HG03039 (cell line): ENCODE results near the gene NMRK2.
"Not testable (repeated sequence)": the region's sequence is repeated elsewhere in the genome, so short reads cannot be mapped to it uniquely, and the experiment has no call there.

Experiments
- ATAC-seq: cut with Tn5 transposase; IDR thresholded peaks from one replicate; pipeline ENCODE4 v1.9.1; 2021; ENCODE audit warnings: mild to moderate bottlenecking, moderate library complexity; ENCODE audit not compliant: unreplicated experiment

The NMRK2 gene

DNA sequence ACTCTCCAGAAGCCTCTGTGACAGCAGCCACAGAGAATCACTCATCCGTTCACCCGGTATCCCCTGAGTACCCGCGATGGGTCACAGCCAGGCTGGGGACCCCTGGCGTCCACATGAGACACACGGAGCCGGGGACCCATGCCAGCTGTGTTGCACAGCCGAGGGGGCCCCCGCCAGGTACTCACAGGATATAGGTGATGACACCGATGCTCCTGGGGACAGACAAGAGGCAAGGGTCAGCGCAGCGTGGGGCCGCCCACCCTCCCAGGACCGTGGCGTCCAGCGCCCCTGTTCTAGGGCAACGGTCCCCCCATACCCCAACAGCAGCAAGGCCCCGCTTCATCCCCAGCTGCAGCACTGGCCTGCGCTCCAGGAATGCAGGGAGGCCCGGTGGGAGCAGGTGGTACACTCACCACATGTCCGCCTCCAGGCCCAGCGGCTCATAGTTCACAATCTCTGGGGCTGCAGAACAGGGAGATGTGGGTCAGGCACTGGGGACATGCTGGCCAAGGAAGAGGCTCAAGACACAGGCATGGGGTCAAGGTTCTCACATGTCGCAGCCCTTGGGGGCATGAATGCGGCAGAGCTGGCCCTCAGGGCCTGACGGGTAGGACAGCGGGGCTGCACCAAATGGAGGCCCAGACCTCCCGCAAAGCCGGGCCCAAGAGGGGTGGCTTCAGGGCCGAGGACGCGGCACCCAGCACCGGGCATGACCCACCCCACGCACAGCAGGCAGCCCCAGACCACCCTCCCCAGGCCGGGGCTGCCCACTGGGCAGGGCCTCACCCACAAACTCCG, 30.8 kb downstream of the NMRK2 start:
- ATAC-seq: no peak

DNA sequence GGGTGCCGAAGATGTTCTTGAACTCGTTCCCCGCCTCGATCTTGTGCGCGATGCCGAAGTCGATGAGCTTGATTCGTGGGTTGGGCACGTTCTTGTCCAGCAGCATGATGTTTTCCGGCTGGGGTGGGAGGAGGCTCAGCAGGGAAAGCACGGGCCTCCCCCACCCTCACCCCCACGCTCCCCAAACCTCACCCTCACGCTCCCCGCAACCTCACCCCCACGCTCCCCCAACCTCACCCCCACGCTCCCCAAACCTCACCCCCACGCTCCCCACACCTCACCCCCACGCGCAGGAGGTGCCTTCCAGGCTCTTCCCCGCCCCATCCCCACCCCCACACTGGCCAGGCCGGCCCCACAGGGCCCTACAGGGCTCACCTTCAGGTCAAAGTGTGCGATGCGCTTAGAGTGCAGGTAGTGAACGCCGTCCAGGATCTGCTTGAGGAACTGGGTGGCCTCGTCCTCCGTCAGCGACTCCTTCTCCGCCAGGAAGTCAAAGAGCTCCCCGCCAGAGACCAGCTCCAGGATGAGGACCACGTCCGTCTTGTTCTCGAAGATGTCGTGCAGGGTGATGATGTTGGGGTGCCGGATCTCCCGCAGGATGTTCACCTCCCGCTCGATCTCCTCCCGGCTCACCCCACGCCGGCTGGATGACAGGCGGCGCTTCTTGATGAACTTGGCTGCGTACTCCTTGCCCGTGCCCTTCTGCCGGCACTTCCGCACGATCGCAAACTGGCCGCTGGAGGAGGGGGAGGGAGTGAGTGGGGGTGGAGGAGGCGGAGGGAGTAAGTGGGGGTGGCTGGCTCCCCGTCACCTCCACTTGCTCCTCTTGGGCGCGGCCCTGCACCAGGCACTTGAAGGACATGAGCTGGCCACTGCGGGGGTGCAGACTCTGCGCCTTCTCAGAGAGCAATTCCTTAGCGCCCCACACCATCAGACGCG, 31.7 kb downstream of the NMRK2 start:
- ATAC-seq: no peak

DNA sequence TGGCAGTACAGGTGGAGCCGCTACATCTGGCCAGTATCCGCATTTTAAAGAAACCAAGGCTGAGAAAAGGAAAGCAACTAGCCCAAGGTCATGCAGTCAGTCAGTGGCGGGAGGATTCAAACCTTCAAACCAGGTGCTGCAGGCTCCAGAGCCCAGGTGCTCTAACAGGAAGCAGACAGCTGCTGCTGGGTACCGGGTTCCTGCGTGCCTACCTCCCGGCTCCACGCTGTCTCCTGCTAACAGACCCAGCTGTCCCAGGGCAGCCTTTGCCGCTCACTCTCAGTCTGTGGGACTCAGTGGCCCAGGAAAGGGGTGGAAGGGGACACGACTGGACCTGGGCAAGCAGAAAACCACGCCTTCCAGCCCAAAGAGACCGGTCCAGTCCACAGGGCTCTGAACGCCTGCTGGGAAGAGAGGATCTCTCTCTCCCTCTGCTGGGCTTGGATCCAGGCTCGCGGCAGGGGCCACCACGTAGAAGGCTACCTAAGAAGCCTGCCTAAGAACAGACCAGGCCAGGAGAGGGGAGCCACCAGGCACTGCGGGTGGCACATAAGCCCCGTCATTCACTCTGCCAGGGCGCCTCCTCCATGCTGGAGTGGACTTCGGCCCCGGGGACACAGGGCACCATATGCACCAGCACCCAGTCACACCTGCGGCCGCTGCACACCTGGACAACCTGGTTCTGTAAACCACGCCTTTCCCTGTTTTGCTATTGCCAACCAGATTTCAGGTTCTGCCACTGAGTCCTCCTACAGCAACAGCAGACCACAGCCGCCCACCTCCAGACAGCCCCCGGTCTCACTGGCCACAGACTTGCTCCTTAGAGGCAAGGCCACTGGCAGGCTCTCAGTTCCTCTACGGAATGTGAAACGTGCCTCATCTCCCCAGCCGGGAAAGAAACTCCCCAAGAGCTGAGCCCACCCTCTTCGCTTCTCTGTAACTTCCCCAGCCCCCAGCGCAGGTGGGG, 33.5 kb downstream of the NMRK2 start:
- ATAC-seq: no peak

DNA sequence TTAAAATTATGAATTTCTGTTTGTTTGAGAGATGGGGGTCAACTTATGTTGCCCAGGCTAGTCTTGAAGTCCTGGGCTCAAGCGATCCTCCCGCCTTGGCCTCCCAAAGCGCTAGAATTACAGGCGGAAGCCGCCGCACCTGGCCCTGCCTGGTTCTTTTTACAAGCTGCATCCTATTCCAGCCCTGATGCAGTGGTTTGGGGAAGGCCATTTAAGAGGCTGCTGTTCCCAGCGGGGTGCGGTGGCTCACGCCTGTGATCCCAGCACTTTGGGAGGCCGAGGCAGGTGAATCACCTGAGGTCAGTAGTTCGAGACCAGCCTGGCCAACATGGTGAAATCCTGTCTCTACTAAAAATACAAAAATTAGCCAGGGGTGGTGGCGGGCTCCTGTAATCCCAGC, 35.1 kb downstream of the NMRK2 start:
- ATAC-seq: not testable (repeated sequence)

DNA sequence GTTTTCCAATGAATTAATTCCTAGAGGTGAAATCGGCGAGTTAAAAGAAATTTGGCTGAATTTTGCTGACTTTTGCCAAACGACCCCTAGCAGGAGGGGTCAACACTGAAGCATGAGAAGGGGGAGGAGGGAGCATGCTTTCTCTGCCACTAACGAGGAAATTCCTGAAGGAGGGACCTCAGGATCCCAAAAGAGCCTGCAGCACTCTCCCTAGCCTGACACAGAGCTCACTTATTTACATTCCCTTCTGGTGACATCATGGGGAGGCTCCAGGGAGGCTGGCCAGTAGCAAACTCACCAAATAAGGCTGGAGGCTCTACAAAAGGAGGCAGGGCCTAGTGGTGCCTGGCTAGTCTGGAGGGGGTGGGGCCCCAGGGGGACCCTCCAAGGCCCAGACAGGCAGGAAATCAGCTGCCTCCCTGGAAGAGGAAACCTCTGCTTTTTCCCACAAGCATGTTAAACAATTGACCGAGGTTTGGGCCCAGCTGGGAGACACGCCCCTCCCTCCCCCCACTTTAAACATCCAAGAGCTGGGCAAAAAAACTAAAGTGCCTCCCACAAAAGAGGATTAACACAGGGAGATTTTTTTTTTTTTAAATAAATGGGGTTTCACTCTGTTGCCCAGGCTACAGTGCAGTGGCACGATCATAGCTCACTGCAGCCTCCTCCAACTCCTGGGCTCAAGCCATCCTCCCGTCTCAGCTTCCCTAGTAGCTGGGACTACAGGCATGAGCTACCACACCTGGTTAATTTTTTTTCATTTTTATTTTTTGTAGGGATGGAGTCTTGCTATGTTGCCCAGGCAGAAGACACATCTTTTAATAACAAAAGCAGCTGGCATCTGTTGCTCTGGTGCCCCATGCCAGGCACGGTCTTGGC, 35.9 kb downstream of the NMRK2 start:
- no peak for ATAC-seq

DNA sequence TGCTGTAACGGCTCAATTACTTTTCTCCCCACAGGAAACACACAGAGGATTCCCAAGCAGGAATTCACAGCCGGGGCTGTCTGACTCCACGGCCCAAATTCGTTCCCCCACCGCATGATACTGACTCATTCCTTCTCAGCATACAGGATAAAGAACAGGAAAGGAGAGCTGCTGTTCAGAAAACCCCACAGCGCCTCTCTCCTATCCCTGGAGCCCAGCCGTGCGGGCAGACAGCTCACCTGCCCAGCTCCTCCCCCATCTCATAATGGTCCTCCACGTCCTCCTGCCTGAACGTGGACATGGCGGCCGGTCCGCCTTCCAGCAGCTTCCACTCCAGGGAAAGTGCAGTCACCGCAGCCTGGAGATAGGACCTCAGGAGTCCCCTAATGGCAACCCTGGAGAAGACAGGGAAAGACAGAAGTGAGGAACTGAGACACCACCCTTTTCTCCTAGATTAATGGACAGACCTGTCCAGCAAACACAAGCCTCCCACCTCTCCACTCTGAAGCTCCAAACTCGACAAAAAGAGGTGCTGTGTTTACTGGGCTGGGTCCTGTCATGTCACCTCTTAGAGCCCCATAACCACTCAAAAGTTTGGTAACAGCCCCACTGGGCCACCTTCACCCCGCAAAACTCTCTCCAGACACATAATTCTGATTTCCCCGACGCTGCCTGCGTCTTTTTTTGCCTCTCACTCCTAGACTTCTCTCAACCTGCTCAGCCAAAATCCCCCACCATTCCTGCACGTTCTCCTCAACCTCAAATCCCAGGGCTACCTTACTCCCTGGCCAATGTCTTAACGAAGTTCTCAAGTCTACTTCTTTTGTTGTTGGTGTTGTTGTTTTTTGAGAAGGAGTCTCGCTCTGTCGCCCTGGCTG, 36.8 kb downstream of the NMRK2 start:
- ATAC-seq: no peak

DNA sequence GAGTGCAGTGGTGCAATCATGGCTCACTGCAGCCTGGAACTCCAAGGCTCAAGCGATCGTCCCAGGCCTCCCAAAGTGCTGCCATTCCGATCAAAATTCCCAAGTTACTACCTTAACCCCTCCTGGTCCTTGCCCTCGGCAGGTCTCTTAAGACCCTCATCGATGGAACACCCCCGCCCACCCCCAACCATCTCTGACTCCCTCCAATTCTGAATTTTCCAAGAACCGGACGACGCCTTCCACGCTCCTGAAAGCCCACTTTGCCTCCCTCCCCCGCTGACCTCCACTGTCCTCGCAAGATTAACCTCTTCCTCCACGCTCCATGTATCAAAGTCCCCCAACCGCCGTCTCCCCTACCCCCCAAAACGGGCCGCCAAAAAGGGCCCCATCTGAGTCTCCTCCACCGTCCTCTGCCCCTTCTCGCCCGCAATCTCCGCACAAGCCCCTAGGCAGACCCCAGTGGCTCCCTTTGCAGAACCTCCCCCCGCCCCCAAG, 37.5 kb downstream of the NMRK2 start:
- no peak for ATAC-seq

DNA sequence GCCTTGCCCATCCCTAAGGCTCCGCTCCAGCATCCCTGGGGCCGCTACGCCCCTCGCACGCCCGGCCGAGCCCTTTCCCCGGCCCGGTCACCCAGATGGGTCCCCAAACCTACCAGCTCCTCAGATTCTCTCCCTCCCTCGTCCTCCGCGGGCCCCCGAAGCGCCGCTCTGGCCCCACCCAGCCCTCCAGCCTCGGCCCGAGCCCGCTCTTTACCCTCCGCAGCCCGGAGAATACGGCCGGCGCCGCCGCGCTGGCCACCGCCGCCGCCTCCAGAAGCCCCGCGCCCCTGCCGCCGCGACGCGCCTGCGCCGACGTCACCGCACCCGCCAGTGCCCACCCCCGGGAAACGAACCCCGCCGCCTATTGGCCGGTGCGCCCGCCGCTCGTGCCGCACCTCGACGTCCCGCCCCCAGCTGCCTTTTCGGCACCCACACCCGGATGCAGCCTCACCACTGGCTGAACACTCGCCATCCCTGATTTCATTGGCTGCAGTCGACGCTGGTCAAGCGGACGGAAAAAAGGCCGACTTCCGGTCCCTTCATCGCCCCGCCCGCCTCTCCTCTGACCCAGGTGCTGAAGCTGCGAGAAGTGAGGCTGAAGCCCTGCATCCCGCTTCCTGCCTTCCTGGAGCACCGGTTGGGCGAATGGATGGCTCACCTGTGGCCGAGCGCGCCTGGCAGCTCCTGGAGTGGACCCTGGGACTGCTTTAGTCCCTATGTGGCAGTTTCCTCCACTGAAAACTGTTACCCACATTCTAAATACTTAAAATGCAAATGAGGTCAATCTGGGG, 38.1 kb downstream of the NMRK2 start, which contains the start of gene DAPK3:
DAPK3 (minus strand) TSS at position 292 of the 791 bp plus-strand sequence. CDS start 1,364 bp downstream, outside the sequence.
- ATAC-seq: peak; percentile 92

DNA sequence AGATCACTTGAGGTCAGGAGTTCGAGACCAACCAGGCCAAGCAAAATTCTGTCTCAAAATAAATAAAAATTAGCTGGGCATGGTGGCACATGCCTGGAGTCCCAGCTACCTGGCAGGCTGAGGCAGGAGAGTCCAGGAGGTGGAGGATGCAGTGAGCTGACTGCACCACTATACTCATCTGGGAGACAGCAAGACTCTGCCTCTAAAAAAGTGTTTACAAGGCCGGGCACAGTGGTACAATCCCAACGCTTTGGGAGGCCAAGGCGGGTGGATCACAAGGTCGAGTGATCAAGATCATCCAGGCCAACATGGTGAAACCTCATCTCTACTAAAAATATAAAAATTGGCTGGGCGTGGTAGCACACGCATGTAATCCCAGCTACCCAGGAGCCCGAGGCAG, 42.3 kb downstream of the NMRK2 start:
- no peak for ATAC-seq

DNA sequence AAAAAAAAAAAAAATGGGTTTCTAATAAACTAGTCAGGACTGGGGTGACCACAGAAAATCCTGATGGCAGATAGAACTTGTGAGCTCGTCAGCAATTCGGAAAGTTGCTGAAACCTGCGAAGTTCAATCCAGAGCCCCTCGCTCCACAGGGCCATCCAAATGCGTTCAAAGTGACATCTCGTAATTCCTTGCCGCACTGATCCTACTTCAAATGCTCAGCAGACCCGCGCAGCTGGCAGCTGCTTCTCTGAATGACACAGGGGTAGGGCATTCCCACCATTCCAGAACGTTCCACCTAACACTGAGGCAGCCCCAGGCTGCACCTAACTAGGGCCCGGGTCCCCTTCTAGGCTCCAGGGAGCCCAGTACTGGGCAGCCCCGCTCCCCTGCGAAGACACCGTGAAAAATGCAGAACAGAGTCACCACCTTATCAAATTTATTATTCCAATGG, 42.8 kb downstream of the NMRK2 start:
- no peak for ATAC-seq

DNA sequence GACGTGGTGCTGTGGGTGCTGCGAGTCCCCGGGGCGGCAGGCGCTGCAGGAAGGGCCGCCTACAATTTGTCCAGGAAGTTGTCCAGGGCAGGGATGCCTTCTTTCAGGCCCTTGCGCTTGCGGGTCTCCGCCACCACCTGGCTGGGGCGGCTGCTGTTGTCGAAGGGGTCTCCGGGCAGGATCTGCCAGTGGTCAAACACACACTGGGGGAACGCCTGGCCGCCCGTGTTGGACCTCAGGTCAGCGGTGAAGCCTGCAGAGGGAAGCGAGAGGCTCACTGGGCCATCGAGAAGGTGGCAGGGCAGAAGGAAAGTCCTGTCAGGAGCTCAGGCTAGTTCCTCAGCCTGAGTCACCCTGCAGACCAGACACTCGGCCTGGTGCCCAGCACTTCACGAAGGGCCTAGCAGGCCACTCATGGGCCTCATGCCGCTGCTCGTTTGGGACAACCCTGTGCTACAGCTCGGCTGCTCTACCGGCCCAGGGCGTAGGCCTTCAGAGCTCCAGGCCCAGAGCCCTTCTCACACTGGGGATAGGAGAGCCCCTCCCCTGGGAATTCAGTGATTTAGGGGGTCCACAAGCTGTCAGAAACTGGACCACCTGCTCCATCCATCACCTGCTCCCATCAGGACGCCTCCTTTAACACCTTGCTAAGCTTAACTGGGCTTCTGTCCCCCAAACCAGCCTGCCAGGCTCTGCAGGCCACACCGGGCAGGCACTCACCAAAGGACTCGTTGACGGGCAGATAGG, 43.8 kb downstream of the NMRK2 start:
- ATAC-seq: no peak

DNA sequence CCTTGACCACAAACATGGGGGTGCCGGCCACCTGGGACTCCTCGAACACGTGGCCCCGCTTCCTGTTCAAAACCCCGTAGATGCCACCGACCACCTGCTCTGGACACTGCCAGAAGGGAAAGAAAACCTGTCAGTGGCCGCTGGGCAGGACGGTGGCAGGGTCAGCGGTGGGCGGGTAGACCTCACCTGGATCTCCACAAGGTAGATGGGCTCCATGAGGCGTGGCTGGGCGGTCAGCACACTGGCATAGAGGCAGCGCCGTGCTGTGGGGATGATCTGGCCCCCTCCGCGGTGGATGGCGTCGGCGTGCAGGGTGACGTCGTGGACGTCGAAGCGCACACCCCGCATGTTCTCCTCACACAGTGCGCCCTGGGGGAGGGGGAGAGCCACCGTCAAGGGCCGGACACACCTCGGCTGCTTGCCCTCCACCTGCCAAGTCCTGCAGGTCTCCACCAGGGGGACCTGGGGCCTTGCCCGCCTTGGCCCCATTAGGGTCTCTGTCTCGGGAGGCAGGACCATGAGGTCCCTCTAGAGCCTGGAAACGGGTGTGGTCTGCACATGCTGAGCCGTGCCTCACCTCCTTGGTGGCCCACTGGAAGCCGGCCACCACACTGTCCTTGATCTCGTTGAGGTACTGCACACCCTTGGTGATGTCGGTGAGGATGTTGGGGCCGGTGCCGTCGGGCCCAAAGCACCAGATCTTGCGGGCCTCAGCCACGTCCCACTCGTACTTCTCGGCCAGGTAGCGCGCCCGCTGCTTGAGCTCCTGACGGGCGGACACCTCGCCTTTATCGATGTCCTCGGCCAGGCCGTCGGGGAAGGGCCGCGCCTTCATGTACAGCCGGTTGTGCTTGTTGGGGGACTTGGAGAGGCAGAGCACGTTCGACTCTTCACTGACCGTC, 44.6 kb downstream of the NMRK2 start:
- no peak for ATAC-seq

DNA sequence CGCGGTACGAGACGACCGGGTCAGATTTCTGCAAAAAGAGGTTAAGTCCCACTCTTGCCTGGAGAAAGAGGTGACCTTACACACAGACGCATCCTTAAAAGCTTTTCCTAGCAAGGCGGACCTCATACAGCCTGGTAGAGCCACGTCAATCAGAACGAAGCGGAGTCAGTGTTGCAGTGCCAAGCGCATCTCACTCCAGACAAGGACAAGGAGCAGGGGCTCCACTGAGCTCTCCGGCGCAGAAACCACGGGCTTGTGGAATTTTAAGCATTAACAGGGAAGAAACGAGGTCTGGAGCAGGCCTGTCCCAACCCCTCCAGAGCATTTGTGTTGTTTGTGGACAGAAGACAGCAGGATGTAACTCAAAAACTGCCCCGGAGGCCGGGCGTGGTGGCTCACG, 45.3 kb downstream of the NMRK2 start:
- no peak for ATAC-seq

DNA sequence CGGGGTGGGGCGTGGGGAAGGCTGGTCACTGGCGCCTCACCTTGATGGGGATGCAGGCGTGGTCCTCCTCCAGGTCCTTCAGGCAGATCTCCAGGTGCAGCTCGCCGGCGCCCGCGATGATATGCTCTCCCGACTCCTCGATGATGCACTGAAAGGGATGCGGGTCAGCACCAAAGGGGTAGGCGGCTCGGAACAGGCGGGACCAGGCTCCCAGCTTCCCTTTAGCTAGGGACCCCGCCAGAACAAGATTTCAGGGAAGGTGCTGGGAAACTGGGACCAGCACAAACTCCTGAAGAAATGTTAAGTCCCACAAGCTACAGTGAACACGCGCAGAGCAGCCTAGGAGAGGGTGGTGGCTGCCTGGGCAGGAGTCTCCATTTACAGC, 46.4 kb downstream of the NMRK2 start:
- no peak for ATAC-seq

DNA sequence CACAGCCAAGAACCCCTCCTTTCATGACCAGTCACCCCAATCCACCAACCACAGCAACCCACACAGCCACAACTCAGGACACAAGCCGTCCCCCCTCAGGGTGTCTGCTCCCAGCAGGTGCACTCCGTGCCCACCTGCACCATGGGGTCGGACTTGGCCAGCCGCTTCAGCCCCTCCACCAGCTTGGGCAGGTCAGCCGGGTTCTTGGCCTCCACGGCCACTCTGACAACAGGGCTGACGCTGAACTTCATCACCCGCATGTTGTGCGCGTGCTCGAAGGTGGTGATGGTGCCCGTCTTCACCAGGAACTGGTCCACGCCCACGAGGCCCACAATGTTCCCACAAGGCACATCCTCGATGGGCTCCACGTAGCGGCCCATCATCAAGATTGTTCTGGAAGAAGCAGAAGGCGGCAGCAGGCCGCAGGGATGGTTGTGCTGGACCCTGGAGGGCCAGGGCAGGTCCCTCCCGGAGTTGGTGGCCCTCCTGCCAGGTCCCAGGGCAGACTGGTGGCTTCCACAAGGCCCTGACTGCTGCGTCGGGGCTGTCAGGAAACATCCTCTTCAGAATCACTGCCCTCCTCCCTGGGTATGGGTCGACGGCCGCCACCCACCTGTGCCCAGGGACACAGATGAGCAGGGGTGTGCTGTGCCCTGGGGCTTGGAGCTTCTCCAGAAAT, 46.9 kb downstream of the NMRK2 start:
- no peak for ATAC-seq
